Bronchial epithelial cell (primary cell): ENCODE measurements around the gene DERL3. TPM values are rescaled to one million over a fixed set of nuclear protein-coding genes. Genes with fewer than 3 reads are reported as not detected.

Experiments
- DNase-seq: peaks from one replicate; pipeline ENCODE4 v3.0.0-alpha.2; 2010; ENCODE audit warnings: low read depth
- FAIRE-seq: peaks from 2 replicates; lab custom pipeline; 2011; peaks lifted over from hg19 to GRCh38; lab: Jason Lieb, UNC
- H3K27me3 ChIP-seq: 2 replicates; pipeline ENCODE4 v1.5.1; 2011; ENCODE audit warnings: low read length; ENCODE audit not compliant: control insufficient read depth, insufficient read depth
- H3K36me3 ChIP-seq: 2 replicates; pipeline ENCODE4 v1.5.1; 2011; ENCODE audit warnings: low read length; ENCODE audit not compliant: control insufficient read depth, insufficient read depth
- H3K4me3 ChIP-seq: 2 replicates; pipeline ENCODE4 v1.5.1; 2011; ENCODE audit warnings: mild to moderate bottlenecking, low read depth, low read length, control low read depth
- CTCF ChIP-seq: IDR thresholded peaks from 2 replicates; pipeline ENCODE4 v1.5.1; 2011; ENCODE audit warnings: mild to moderate bottlenecking, moderate library complexity, low read length, control low read depth, inconsistent platforms; ENCODE audit not compliant: insufficient read depth, severe bottlenecking
- total RNA-seq: library from RNA; depleted of rRNA; stranded (reverse); fragments of >200 nt; gene quantifications from 2 replicates; pipeline ENCODE4 v1.2.1, GENCODE V29; 2014

The DERL3 gene
- total RNA-seq, 1 donor from 2014 or later: 0.26 TPM

- DNase-seq (no peak), FAIRE-seq (no peak)
- no peaks in the 10 kb centered on the region for H3K27me3 ChIP-seq
- TF ChIP-seq CTCF: no peak
- H3K36me3 ChIP-seq: peaks cover 47% of the 10 kb centered on the region
- H3K4me3 ChIP-seq: no peak overlapping the region
These were observed 37.5 kb downstream of the DERL3 start for GRCh38 chr22:23801238-23801821.

GRCh38 chr22:23800297-23801237 lies 38.2 kb downstream of the DERL3 start:
- Histone ChIP-seq H3K36me3 (peaks cover 43% of the 10 kb centered on the region), H3K4me3 (no peak overlapping the region), H3K27me3 (no peaks in the 10 kb centered on the region)
- DNase-seq: no peak
- FAIRE-seq: peak; percentile 81
- no peak for TF ChIP-seq CTCF

GRCh38 chr22:23796461-23796860 lies 42.3 kb downstream of the DERL3 start:
- FAIRE-seq (no peak), DNase-seq (no peak)
- Histone ChIP-seq H3K4me3 (no peak overlapping the region), H3K36me3 (peaks cover 32% of the 10 kb centered on the region), H3K27me3 (no peaks in the 10 kb centered on the region)
- no peak for TF ChIP-seq CTCF

- peak; percentile 93 for FAIRE-seq
- Histone ChIP-seq H3K4me3 (no peak overlapping the region), H3K36me3 (peaks cover 19% of the 10 kb centered on the region), H3K27me3 (no peaks in the 10 kb centered on the region)
- TF ChIP-seq CTCF: no peak
- no peak for DNase-seq
These were observed 45.5 kb downstream of the DERL3 start for GRCh38 chr22:23793326-23793725.

- H3K36me3 ChIP-seq: peaks cover 19% of the 10 kb centered on the region
- no peak for FAIRE-seq
These were observed 46.8 kb downstream of the DERL3 start for GRCh38 chr22:23791738-23792645.

More at GRCh38 chr22:23791738-23792645, 46.8 kb downstream of the DERL3 start:
- H3K4me3 ChIP-seq: no peak overlapping the region
- no peak for DNase-seq
- no peak for TF ChIP-seq CTCF
- H3K27me3 ChIP-seq: no peaks in the 10 kb centered on the region
